Lower leg skin (tissue), 3 donors: ENCODE results near the gene RILPL2.
"Not testable (repeated sequence)": the region's sequence is repeated elsewhere in the genome, so short reads cannot be mapped to it uniquely, and the experiment has no call there.

Experiments
- CTCF ChIP-seq, 3 donors: fragments of 450-650 bp; IDR thresholded peaks; one replicate each; pipeline ENCODE4 v1.5.1; 2016; ENCODE audit warnings: antibody characterized with exemption in 3 of 3, mild to moderate bottlenecking in 3 of 3, moderate library complexity in 2 of 3
- POLR2A ChIP-seq, 2 donors: fragments of 450-650 bp; IDR thresholded peaks; one replicate each; pipeline ENCODE4 v1.6.1; 2016 to 2017; ENCODE audit warnings: antibody characterized with exemption in 2 of 2, mild to moderate bottlenecking in 1 of 2, moderate library complexity in 1 of 2

GRCh38 chr12:123408619-123409018, 27.9 kb downstream of the RILPL2 start:
- not testable (repeated sequence) for TF ChIP-seq POLR2A, CTCF (IDR thresholded peaks at IDR 0.05)
